Measurements from ENCODE around the gene GLI3.

- no peak for TF ChIP-seq EZH2phosphoT487 (IDR thresholded peaks at IDR 0.05; ENCODE audit: insufficient read depth, low read depth)
- no peak for TF ChIP-seq EZH2 (IDR thresholded peaks at IDR 0.05; ENCODE audit: insufficient read depth, poor library complexity, severe bottlenecking)
Measured at GRCh38 chr7:41965951-41966505, 271.0 kb downstream of the GLI3 start.

All from GM23248 (cell line).